Measurements from ENCODE around the gene TEAD1. TPM values are rescaled to one million over a fixed set of nuclear protein-coding genes. Genes with fewer than 3 reads are reported as not detected.

Gene TEAD1
- total and polyA plus RNA-seq, 2 donors (not counting 3 experiments of a cell fraction or from before 2014, with no cell fraction given), result 15.3 to 49.0 TPM

DNA sequence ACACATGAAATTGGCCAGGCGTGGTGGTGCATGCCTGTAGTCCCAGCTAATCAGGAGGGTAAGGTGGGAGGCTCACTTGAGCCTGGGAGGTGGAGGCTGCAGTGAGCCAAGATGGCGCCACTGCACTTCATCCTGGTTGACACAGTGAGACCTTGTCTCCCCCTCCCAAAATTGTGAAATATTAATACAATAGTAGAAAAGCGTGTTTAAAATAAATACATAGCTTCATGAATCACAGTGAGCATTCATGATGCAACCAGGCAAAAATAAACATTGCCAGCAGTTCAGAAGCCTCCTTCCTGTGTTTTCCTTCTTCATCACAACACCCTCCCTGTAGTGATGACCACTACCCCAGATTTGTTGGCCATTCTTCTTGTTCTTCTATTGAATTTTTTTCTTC is 4.3 kb upstream of the TEAD1 start:
- Histone ChIP-seq H3K4me1 (ENCODE audit: control insufficient read depth, extremely low read depth, insufficient read depth, low read length) (no peaks in the 10 kb centered on the region), H3K9ac (replicated peaks; ENCODE audit: extremely low read depth, insufficient read depth, low read length) (no peak overlapping the region), H3K79me2 (ENCODE audit: control insufficient read depth, insufficient read depth, low read length) (no peaks in the 10 kb centered on the region), H3K4me2 (ENCODE audit: insufficient read depth, low read length) (no peak overlapping the region), H4K20me1 (replicated peaks; ENCODE audit: control insufficient read depth, extremely low read depth, insufficient read depth, low read length) (no peaks in the 10 kb centered on the region), H3K27me3 (ENCODE audit: control insufficient read depth in 2 of 2, insufficient read depth in 2 of 2, low read length in 2 of 2) (peaks cover 3 to 6% of the 10 kb centered on the region in 2 experiments), H3K4me3 (replicated peaks in 1 of 3; ENCODE audit: insufficient read depth in 1 of 3, low read depth in 1 of 3, low read length in 3 of 3) (no peak overlapping the region), H3K9me1 (replicated peaks; ENCODE audit: control insufficient read depth, extremely low read depth, insufficient read depth, low read length) (no peaks in the 10 kb centered on the region), H3K27ac (ENCODE audit: insufficient read depth, low read depth, low read length) (no peak overlapping the region), H3K9me3 (replicated peaks; ENCODE audit: control insufficient read depth, insufficient read depth, low read length) (no peaks in the 10 kb centered on the region), H3K36me3 (ENCODE audit: control insufficient read depth in 2 of 2, extremely low read depth in 1 of 2, insufficient read depth in 2 of 2, low read length in 2 of 2) (no peaks in the 10 kb centered on the region), H2AFZ (ENCODE audit: low read depth, low read length) (no peak overlapping the region)
- BruUV-seq (replicated peaks), result no TSS peak
- DNase-seq (ENCODE audit: low read depth, low spot score) (no peak), FAIRE-seq (no peak)
- TF ChIP-seq MYC (IDR thresholded peaks at IDR 0.05; ENCODE audit: low read depth, low read length) (no peak), JUN (IDR thresholded peaks at IDR 0.05; ENCODE audit: borderline replicate concordance, insufficient read depth, insufficient read length, low read depth) (no peak), POLR2A (IDR thresholded peaks at IDR 0.05; ENCODE audit: low read depth, low read length) (no peak), POLR2AphosphoS5 (IDR thresholded peaks at IDR 0.05; ENCODE audit: insufficient read depth, low read depth, low read length) (no peak), FOS (IDR thresholded peaks at IDR 0.05; ENCODE audit: borderline replicate concordance, insufficient read depth, low read length) (no peak), GATA2 (IDR thresholded peaks at IDR 0.05; ENCODE audit: insufficient read depth, insufficient read length, low read depth, low read length) (no peak), EZH2 (IDR thresholded peaks at IDR 0.05; ENCODE audit: borderline replicate concordance, low read depth, low read length, severe bottlenecking) (no peak)
- TF ChIP-seq, protein P1, sequence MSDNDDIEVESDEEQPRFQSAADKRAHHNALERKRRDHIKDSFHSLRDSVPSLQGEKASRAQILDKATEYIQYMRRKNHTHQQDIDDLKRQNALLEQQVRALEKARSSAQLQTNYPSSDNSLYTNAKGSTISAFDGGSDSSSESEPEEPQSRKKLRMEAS (IDR thresholded peaks at IDR 0.05; ENCODE audit: insufficient read depth, insufficient read length), result no peak
- TF ChIP-seq, protein P2, sequence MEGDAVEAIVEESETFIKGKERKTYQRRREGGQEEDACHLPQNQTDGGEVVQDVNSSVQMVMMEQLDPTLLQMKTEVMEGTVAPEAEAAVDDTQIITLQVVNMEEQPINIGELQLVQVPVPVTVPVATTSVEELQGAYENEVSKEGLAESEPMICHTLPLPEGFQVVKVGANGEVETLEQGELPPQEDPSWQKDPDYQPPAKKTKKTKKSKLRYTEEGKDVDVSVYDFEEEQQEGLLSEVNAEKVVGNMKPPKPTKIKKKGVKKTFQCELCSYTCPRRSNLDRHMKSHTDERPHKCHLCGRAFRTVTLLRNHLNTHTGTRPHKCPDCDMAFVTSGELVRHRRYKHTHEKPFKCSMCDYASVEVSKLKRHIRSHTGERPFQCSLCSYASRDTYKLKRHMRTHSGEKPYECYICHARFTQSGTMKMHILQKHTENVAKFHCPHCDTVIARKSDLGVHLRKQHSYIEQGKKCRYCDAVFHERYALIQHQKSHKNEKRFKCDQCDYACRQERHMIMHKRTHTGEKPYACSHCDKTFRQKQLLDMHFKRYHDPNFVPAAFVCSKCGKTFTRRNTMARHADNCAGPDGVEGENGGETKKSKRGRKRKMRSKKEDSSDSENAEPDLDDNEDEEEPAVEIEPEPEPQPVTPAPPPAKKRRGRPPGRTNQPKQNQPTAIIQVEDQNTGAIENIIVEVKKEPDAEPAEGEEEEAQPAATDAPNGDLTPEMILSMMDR (IDR thresholded peaks at IDR 0.05; ENCODE audit: extremely low read depth in 1 of 2, insufficient read depth in 1 of 2, low read depth in 1 of 2, low read length in 2 of 2), result no peak
- ChIA-PET CTCF (interaction anchor here (0.7 to 2.1 kb wide), 6 partner anchors 71 to 339 kb away, joined by 3 to 14 read pairs (median 3); no protein-coding TSS in a partner anchor), POLR2A (no interaction called here)
- intact Hi-C loops (cut with micrococcal nuclease) (loop anchor here (5.0 kb wide), 3 partner anchors 68 to 258 kb away; no protein-coding TSS in a partner anchor), dilution Hi-C loops (cut with MboI; ENCODE audit: extremely low pct_ligation_motif_present, low sequenced_read_pairs) (no loop called here)
